Measurements from ENCODE around the gene USP17L27. TPM values are rescaled to one million over a fixed set of nuclear protein-coding genes. Genes with fewer than 3 reads are reported as not detected.
"Not testable (repeated sequence)": the region's sequence is repeated elsewhere in the genome, so short reads cannot be mapped to it uniquely, and the experiment has no call there.

The USP17L27 gene
- total and polyA plus RNA-seq, 4 donors = not detected

DNA sequence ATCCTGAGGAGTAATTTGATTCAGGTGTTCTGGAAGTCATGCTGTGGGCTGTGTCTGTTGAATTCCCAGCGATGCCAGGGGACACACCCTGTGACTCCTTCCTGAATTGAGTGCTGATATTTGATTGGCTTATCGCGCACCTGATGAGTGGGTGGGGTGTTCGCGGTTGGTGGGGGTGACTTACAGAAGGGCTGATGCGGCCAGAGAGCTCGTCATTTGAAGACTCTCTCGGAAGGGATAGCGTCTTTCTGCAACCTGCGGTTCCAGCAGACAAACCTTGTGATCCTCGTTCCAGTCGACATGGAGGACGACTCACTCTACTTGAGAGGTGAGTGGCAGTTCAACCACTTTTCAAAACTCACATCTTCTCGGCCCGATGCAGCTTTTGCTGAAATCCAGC is 9.4 kb downstream of the USP17L27 start, which contains the start of gene USP17L29:
Gene USP17L29, plus strand, starts transcription at position 301 of the 400 bp plus-strand sequence. Its CDS starts 0 bp downstream, at position 301.
- intact Hi-C loops (cut with DNase I); H3K27ac ChIP-seq (ENCODE audit: low read depth in 1 of 2, low read length in 2 of 2); ATAC-seq (ENCODE audit: low FRiP score); DNase-seq; H3K4me1 ChIP-seq (ENCODE audit: control insufficient read depth in 1 of 2, insufficient read depth in 2 of 2, low read length in 2 of 2); H3K27me3 ChIP-seq (ENCODE audit: control insufficient read depth in 1 of 2, insufficient read depth in 2 of 2, low read length in 1 of 2); H3K4me3 ChIP-seq (ENCODE audit: low read length in 2 of 2); H3K9me3 ChIP-seq (ENCODE audit: control insufficient read depth, low read length); H3K36me3 ChIP-seq (ENCODE audit: control insufficient read depth in 1 of 2, insufficient read depth in 2 of 2, low read length in 1 of 2): not testable (repeated sequence)
- WGBS, 2 donors = no CpG with 5 or more reads among the region's 15 CpGs

DNA sequence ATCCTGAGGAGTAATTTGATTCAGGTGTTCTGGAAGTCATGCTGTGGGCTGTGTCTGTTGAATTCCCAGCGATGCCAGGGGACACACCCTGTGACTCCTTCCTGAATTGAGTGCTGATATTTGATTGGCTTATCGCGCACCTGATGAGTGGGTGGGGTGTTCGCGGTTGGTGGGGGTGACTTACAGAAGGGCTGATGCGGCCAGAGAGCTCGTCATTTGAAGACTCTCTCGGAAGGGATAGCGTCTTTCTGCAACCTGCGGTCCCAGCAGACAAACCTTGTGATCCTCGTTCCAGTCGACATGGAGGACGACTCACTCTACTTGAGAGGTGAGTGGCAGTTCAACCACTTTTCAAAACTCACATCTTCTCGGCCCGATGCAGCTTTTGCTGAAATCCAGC is 18.9 kb downstream of the USP17L27 start, which contains the start of gene USP17L30:
Gene USP17L30, plus strand, starts transcription at position 301 of the 400 bp plus-strand sequence. Its CDS starts 0 bp downstream, at position 301.
- WGBS, 2 donors = no CpG with 5 or more reads among the region's 15 CpGs
- H3K36me3 ChIP-seq (ENCODE audit: control insufficient read depth in 1 of 2, insufficient read depth in 2 of 2, low read length in 1 of 2); H3K9me3 ChIP-seq (ENCODE audit: control insufficient read depth, low read length); H3K27me3 ChIP-seq (ENCODE audit: control insufficient read depth in 1 of 2, insufficient read depth in 2 of 2, low read length in 1 of 2); H3K27ac ChIP-seq (ENCODE audit: low read depth in 1 of 2, low read length in 2 of 2); H3K4me1 ChIP-seq (ENCODE audit: control insufficient read depth in 1 of 2, insufficient read depth in 2 of 2, low read length in 2 of 2); DNase-seq; intact Hi-C loops (cut with DNase I); H3K4me3 ChIP-seq (ENCODE audit: low read length in 2 of 2); ATAC-seq (ENCODE audit: low FRiP score): not testable (repeated sequence)

- H3K4me3 ChIP-seq (ENCODE audit: low read length in 2 of 2); intact Hi-C loops (cut with DNase I); H3K27me3 ChIP-seq (ENCODE audit: control insufficient read depth in 1 of 2, insufficient read depth in 2 of 2, low read length in 1 of 2); DNase-seq; H3K4me1 ChIP-seq (ENCODE audit: control insufficient read depth in 1 of 2, insufficient read depth in 2 of 2, low read length in 2 of 2); H3K27ac ChIP-seq (ENCODE audit: low read depth in 1 of 2, low read length in 2 of 2); H3K9me3 ChIP-seq (ENCODE audit: control insufficient read depth, low read length); ATAC-seq (ENCODE audit: low FRiP score); H3K36me3 ChIP-seq (ENCODE audit: control insufficient read depth in 1 of 2, insufficient read depth in 2 of 2, low read length in 1 of 2): not testable (repeated sequence)
- 0 to 12% methylated on average over 1 of the region's 1 CpG for WGBS, 2 donors
Measured at GRCh38 chr4:9379881-9380280, 35.9 kb downstream of the USP17L27 start.

DNA sequence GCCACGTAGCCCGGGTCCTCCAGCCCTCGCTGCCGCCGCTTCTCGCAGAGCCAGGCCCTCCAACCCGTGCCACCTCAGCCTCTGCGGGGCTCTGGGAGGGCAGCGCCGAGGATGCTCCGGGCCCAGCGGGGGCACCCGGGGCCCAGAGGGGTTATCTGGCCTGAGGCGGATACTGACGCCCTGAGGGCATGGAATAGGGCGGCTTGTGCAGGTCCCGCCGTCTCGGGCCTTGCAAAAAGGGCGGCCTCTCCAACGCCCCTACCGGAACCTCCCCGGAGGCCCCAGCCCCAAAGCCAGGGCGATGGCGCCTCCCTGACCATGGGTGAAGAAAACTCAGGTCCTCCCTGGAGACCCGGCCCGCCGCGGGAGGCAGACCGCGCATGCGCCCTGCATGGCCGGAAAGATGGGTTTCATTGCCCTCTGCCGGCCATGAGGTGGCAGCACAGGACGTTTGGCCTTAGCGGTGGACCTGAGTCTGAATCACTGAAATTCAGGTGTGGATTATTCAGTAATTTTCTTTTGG is 37.1 kb downstream of the USP17L27 start:
- H3K4me3 ChIP-seq (ENCODE audit: low read length in 2 of 2); H3K36me3 ChIP-seq (ENCODE audit: control insufficient read depth in 1 of 2, insufficient read depth in 2 of 2, low read length in 1 of 2); H3K27ac ChIP-seq (ENCODE audit: low read depth in 1 of 2, low read length in 2 of 2); H3K27me3 ChIP-seq (ENCODE audit: control insufficient read depth in 1 of 2, insufficient read depth in 2 of 2, low read length in 1 of 2); ATAC-seq (ENCODE audit: low FRiP score); H3K4me1 ChIP-seq (ENCODE audit: control insufficient read depth in 1 of 2, insufficient read depth in 2 of 2, low read length in 2 of 2); H3K9me3 ChIP-seq (ENCODE audit: control insufficient read depth, low read length); intact Hi-C loops (cut with DNase I): not testable (repeated sequence)
- peak; percentile 58 to 69 for DNase-seq
- WGBS, 2 donors = 29 to 30% methylated on average over 26 to 36 of the region's 36 CpGs

DNA sequence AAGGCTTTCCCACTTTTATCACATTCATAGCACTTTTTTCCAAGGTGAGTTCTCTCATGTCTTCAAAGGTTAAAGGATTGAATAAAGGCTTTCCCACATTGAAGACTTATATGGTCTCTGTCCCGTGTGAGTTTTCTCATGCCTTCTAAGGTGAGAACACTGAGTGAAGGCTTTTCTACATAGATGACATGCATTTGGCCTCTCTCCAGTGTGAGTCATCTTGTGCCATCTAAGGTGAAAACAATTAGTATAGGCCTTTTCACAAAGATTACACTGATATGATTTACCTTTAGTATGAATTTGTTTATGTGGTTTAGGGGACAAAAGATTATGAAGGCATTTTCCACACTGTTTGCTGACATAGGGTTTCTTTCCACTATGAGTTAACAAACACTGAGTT is 40.2 kb downstream of the USP17L27 start:
- no peak overlapping the region for H3K4me3 ChIP-seq (ENCODE audit: low read length in 2 of 2)
- no peaks in the 10 kb centered on the region for H3K36me3 ChIP-seq (ENCODE audit: control insufficient read depth in 1 of 2, insufficient read depth in 2 of 2, low read length in 1 of 2)
- WGBS, 2 donors = 65 to 74% methylated on average over 1 of the region's 1 CpG
- no peaks in the 10 kb centered on the region for H3K4me1 ChIP-seq (ENCODE audit: control insufficient read depth in 1 of 2, insufficient read depth in 2 of 2, low read length in 2 of 2)
- ATAC-seq (ENCODE audit: low FRiP score) (no peak), DNase-seq (no peak)
- no peaks in the 10 kb centered on the region for H3K9me3 ChIP-seq (ENCODE audit: control insufficient read depth, low read length)
- intact Hi-C loops (cut with DNase I) = no loop called here
- no peaks in the 10 kb centered on the region for H3K27me3 ChIP-seq (ENCODE audit: control insufficient read depth in 1 of 2, insufficient read depth in 2 of 2, low read length in 1 of 2)
- H3K27ac ChIP-seq (ENCODE audit: low read depth in 1 of 2, low read length in 2 of 2) = no peak overlapping the region

- H3K36me3 ChIP-seq (ENCODE audit: control insufficient read depth in 1 of 2, insufficient read depth in 2 of 2, low read length in 1 of 2); intact Hi-C loops (cut with DNase I); H3K4me3 ChIP-seq (ENCODE audit: low read length in 2 of 2); H3K4me1 ChIP-seq (ENCODE audit: control insufficient read depth in 1 of 2, insufficient read depth in 2 of 2, low read length in 2 of 2); DNase-seq; ATAC-seq (ENCODE audit: low FRiP score); H3K27me3 ChIP-seq (ENCODE audit: control insufficient read depth in 1 of 2, insufficient read depth in 2 of 2, low read length in 1 of 2); H3K27ac ChIP-seq (ENCODE audit: low read depth in 1 of 2, low read length in 2 of 2); H3K9me3 ChIP-seq (ENCODE audit: control insufficient read depth, low read length): not testable (repeated sequence)
- 11 to 20% methylated on average over 2 of the region's 2 CpGs for WGBS, 2 donors
Measured at GRCh38 chr4:9389001-9389400, 45.1 kb downstream of the USP17L27 start.

Other genes with a start within 250 kb of the USP17L27 start
- gene FAM90A26, start 173.7 kb upstream of the USP17L27 start, total RNA-seq = not detected
- gene FAM90A26, start 173.7 kb upstream of the USP17L27 start, polyA plus RNA-seq = not detected
- not detected for gene USP17L10, start 133.5 kb upstream of the USP17L27 start, total RNA-seq
- not detected for gene USP17L10, start 133.5 kb upstream of the USP17L27 start, polyA plus RNA-seq
- not detected for gene USP17L11, start 128.7 kb upstream of the USP17L27 start, total RNA-seq
- gene USP17L11, start 128.7 kb upstream of the USP17L27 start, polyA plus RNA-seq = not detected
- gene USP17L12, start 124.0 kb upstream of the USP17L27 start, total RNA-seq = not detected
- not detected for gene USP17L12, start 124.0 kb upstream of the USP17L27 start, polyA plus RNA-seq
- gene USP17L13, start 119.3 kb upstream of the USP17L27 start, total RNA-seq = not detected
- not detected for gene USP17L13, start 119.3 kb upstream of the USP17L27 start, polyA plus RNA-seq
- gene USP17L15, start 109.8 kb upstream of the USP17L27 start, total RNA-seq = not detected
- gene USP17L15, start 109.8 kb upstream of the USP17L27 start, polyA plus RNA-seq = not detected
- not detected for gene USP17L17, start 100.3 kb upstream of the USP17L27 start, total RNA-seq
- gene USP17L17, start 100.3 kb upstream of the USP17L27 start, polyA plus RNA-seq = not detected
- not detected for gene USP17L18, start 95.5 kb upstream of the USP17L27 start, total RNA-seq
- not detected for gene USP17L18, start 95.5 kb upstream of the USP17L27 start, polyA plus RNA-seq
- not detected for gene USP17L19, start 90.8 kb upstream of the USP17L27 start, total RNA-seq
- gene USP17L19, start 90.8 kb upstream of the USP17L27 start, polyA plus RNA-seq = not detected
- not detected for gene USP17L20, start 86.0 kb upstream of the USP17L27 start, total RNA-seq
- gene USP17L20, start 86.0 kb upstream of the USP17L27 start, polyA plus RNA-seq = not detected
- not detected for gene USP17L21, start 81.3 kb upstream of the USP17L27 start, total RNA-seq
- gene USP17L21, start 81.3 kb upstream of the USP17L27 start, polyA plus RNA-seq = not detected
- not detected for gene USP17L22, start 76.5 kb upstream of the USP17L27 start, total RNA-seq
- gene USP17L22, start 76.5 kb upstream of the USP17L27 start, polyA plus RNA-seq = not detected
- not detected for gene USP17L24, start 19.0 kb upstream of the USP17L27 start, total RNA-seq
- not detected for gene USP17L24, start 19.0 kb upstream of the USP17L27 start, polyA plus RNA-seq
- gene USP17L25, start 14.2 kb upstream of the USP17L27 start, total RNA-seq = not detected
- gene USP17L25, start 14.2 kb upstream of the USP17L27 start, polyA plus RNA-seq = not detected
- not detected for gene USP17L26, start 9.5 kb upstream of the USP17L27 start, total RNA-seq
- gene USP17L26, start 9.5 kb upstream of the USP17L27 start, polyA plus RNA-seq = not detected
- not detected for gene USP17L5, start 4.7 kb upstream of the USP17L27 start, total RNA-seq
- not detected for gene USP17L5, start 4.7 kb upstream of the USP17L27 start, polyA plus RNA-seq
- gene USP17L28, start 4.7 kb downstream of the USP17L27 start, total RNA-seq = not detected
- gene USP17L28, start 4.7 kb downstream of the USP17L27 start, polyA plus RNA-seq = not detected
- gene USP17L29, start 9.5 kb downstream of the USP17L27 start, total RNA-seq = not detected
- gene USP17L29, start 9.5 kb downstream of the USP17L27 start, polyA plus RNA-seq = not detected
- gene USP17L30, start 19.0 kb downstream of the USP17L27 start, total RNA-seq = not detected
- gene USP17L30, start 19.0 kb downstream of the USP17L27 start, polyA plus RNA-seq = not detected
- not detected for gene DEFB131A, start 100.3 kb downstream of the USP17L27 start, total RNA-seq
- gene DEFB131A, start 100.3 kb downstream of the USP17L27 start, polyA plus RNA-seq = not detected